GM18520 (cell line): ENCODE results near the gene GRIK1.
"Not testable (repeated sequence)": the region's sequence is repeated elsewhere in the genome, so short reads cannot be mapped to it uniquely, and the experiment has no call there.

Source experiments
- ATAC-seq: cut with Tn5 transposase; IDR thresholded peaks from one replicate; pipeline ENCODE4 v1.9.1; 2021; ENCODE audit not compliant: unreplicated experiment

GRIK1 gene

GRCh38 chr21:29621525-29621924, 318.3 kb downstream of the GRIK1 start:
- no peak for ATAC-seq

GRCh38 chr21:29616209-29616751, 323.5 kb downstream of the GRIK1 start:
- no peak for ATAC-seq

- no peak for ATAC-seq
Observed at GRCh38 chr21:29613877-29614276, 325.9 kb downstream of the GRIK1 start.

GRCh38 chr21:29613021-29613420, 326.8 kb downstream of the GRIK1 start:
- no peak for ATAC-seq

- no peak for ATAC-seq
Observed at GRCh38 chr21:29610779-29611360, 328.9 kb downstream of the GRIK1 start.

GRCh38 chr21:29606613-29607012, 333.2 kb downstream of the GRIK1 start:
- no peak for ATAC-seq

GRCh38 chr21:29605219-29605618, 334.6 kb downstream of the GRIK1 start:
- ATAC-seq, result not testable (repeated sequence)

- no peak for ATAC-seq
Observed at GRCh38 chr21:29604076-29604475, 335.7 kb downstream of the GRIK1 start.

GRCh38 chr21:29601047-29601446, 338.7 kb downstream of the GRIK1 start:
- no peak for ATAC-seq

GRCh38 chr21:29586696-29587095, 353.1 kb downstream of the GRIK1 start:
- ATAC-seq, result no peak

GRCh38 chr21:29585462-29585861, 354.3 kb downstream of the GRIK1 start:
- ATAC-seq, result no peak

GRCh38 chr21:29583424-29583924, 356.3 kb downstream of the GRIK1 start:
- no peak for ATAC-seq

- no peak for ATAC-seq
Observed at GRCh38 chr21:29582855-29583254, 356.9 kb downstream of the GRIK1 start.

- no peak for ATAC-seq
Observed at GRCh38 chr21:29581393-29581792, 358.4 kb downstream of the GRIK1 start.

- ATAC-seq, result no peak
Observed at GRCh38 chr21:29580732-29581285, 359.0 kb downstream of the GRIK1 start.

GRCh38 chr21:29578306-29578705, 361.5 kb downstream of the GRIK1 start:
- no peak for ATAC-seq

GRCh38 chr21:29571949-29572348, 367.8 kb downstream of the GRIK1 start:
- ATAC-seq, result no peak

- ATAC-seq, result no peak
Observed at GRCh38 chr21:29568020-29568697, 371.6 kb downstream of the GRIK1 start.

- ATAC-seq, result no peak
Observed at GRCh38 chr21:29557931-29558725, 381.7 kb downstream of the GRIK1 start.

GRCh38 chr21:29557200-29557599, 382.6 kb downstream of the GRIK1 start:
- no peak for ATAC-seq

GRCh38 chr21:29555601-29556000, 384.2 kb downstream of the GRIK1 start:
- ATAC-seq, result no peak
